Mesothelial cell of epicardium (in vitro differentiated cells): ENCODE measurements around the gene PHACTR3. TPM values are rescaled to one million over a fixed set of nuclear protein-coding genes. Genes with fewer than 3 reads are reported as not detected.

ENCODE experiments used
- DNase-seq, 2 experiments: peaks; one replicate each; pipeline ENCODE4 v3.0.0; 2021; ENCODE audit warnings: low spot score in 2 of 2; ENCODE audit not compliant: unreplicated experiment in 2 of 2
- H3K27ac Mint-ChIP-seq: 2 replicates; pipeline ENCODE4 v1.8.0; 2021; ENCODE audit warnings: mixed read lengths
- H3K27me3 Mint-ChIP-seq: 2 replicates; pipeline ENCODE4 v1.8.0; 2021; ENCODE audit warnings: low read depth, mixed read lengths
- H3K36me3 Mint-ChIP-seq: 2 replicates; pipeline ENCODE4 v1.8.0; 2021; ENCODE audit warnings: mixed read lengths
- H3K4me1 Mint-ChIP-seq: 2 replicates; pipeline ENCODE4 v1.8.0; 2021; ENCODE audit warnings: mixed read lengths
- H3K4me3 Mint-ChIP-seq: 2 replicates; pipeline ENCODE4 v1.8.0; 2021; ENCODE audit warnings: mild to moderate bottlenecking, moderate library complexity, mixed read lengths
- H3K9me3 Mint-ChIP-seq: 2 replicates; pipeline ENCODE4 v1.8.0; 2021; ENCODE audit warnings: mixed read lengths
- CTCF ChIP-seq: fragments of 200-600 bp; sonication (generic); IDR thresholded peaks from one replicate; pipeline ENCODE4 v1.5.0; 2021; ENCODE audit warnings: antibody characterized with exemption; ENCODE audit not compliant: unreplicated experiment
- total RNA-seq: library from RNA; stranded (reverse); gene quantifications from 3 replicates; pipeline ENCODE4 v1.2.1, GENCODE V29; 2021

PHACTR3 gene
- total RNA-seq, 1 donor from 2014 or later = 0.16 TPM

DNA sequence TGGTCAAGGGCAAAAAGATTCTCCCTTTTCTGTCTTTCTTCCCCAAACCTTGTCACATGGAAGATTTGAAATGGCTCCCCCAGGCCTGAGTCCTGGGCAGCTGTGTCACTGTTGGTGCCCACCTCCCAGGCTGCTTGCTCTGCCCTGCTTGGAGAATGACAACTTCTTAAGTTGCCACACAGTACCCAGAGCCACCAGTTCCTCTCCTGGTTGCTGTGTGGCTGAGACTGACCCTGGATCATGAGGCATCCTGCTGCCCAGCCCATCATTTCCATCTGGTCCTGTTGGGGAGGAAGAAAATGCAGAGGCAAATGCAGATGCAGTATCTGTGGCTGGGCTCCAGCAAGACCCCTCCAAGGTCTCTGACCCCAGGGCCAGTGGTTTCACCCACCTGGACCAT is 113.7 kb downstream of the PHACTR3 start:
- Mint-ChIP-seq H3K9me3 (peaks cover 65% of the 10 kb centered on the region), H3K4me3 (no peak overlapping the region), H3K27me3 (no peaks in the 10 kb centered on the region), H3K4me1 (no peaks in the 10 kb centered on the region), H3K36me3 (no peaks in the 10 kb centered on the region), H3K27ac (no peak overlapping the region)
- DNase-seq = no peak
- TF ChIP-seq CTCF = no peak

GRCh38 chr20:59718751-59719150 is 114.4 kb downstream of the PHACTR3 start:
- no peak for DNase-seq
- TF ChIP-seq CTCF = no peak
- Mint-ChIP-seq H3K36me3 (no peaks in the 10 kb centered on the region), H3K27me3 (no peaks in the 10 kb centered on the region), H3K4me1 (no peaks in the 10 kb centered on the region), H3K9me3 (peaks cover 65% of the 10 kb centered on the region), H3K27ac (no peak overlapping the region), H3K4me3 (no peak overlapping the region)

DNA sequence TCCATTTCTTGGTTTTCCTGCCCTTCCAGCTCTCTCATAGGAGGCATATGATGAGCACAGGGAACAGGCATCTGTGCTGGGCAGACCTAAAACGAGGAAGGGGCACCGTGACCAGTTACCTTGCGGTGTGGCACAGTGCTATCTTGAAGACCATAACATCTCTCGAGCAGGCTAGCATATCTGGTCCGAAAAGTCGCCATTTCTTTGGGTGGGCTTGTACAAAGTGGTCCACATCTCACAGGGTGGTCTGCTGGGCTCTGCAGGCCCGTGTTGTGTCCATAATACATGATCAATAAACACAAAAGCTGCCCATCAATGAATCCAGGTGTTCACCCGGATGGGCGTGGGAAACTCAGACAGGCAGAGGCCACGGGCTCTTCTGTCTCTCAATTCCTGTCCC is 115.7 kb downstream of the PHACTR3 start:
- Mint-ChIP-seq H3K36me3 (no peaks in the 10 kb centered on the region), H3K4me3 (no peak overlapping the region), H3K27ac (no peak overlapping the region), H3K4me1 (no peaks in the 10 kb centered on the region), H3K27me3 (no peaks in the 10 kb centered on the region), H3K9me3 (peaks cover 63% of the 10 kb centered on the region)
- DNase-seq = no peak
- no peak for TF ChIP-seq CTCF

GRCh38 chr20:59721386-59721785 is 117.0 kb downstream of the PHACTR3 start:
- H3K4me3 Mint-ChIP-seq = no peak overlapping the region
- no peaks in the 10 kb centered on the region for H3K4me1 Mint-ChIP-seq
- peaks cover 63% of the 10 kb centered on the region for H3K9me3 Mint-ChIP-seq
- TF ChIP-seq CTCF = no peak
- H3K27me3 Mint-ChIP-seq = no peaks in the 10 kb centered on the region
- no peak overlapping the region for H3K27ac Mint-ChIP-seq
- no peak for DNase-seq
- no peaks in the 10 kb centered on the region for H3K36me3 Mint-ChIP-seq

GRCh38 chr20:59723108-59723500 is 118.8 kb downstream of the PHACTR3 start:
- no peak for DNase-seq
- H3K4me1 Mint-ChIP-seq = no peaks in the 10 kb centered on the region
- no peaks in the 10 kb centered on the region for H3K27me3 Mint-ChIP-seq
- TF ChIP-seq CTCF = no peak
- H3K9me3 Mint-ChIP-seq = peaks cover 61% of the 10 kb centered on the region
- H3K27ac Mint-ChIP-seq = no peak overlapping the region
- H3K36me3 Mint-ChIP-seq = no peaks in the 10 kb centered on the region
- no peak overlapping the region for H3K4me3 Mint-ChIP-seq
